Daoy (cell line): ENCODE measurements around the gene UEVLD. TPM values are rescaled to one million over a fixed set of nuclear protein-coding genes. Genes with fewer than 3 reads are reported as not detected.
A peak's percentile ranks its signal among the peaks of the same experiment; 100 is the strongest.

ENCODE experiments used
- DNase-seq: peaks from one replicate; pipeline ENCODE4 v3.0.0-alpha.2; 2015; ENCODE audit warnings: low read depth
- total RNA-seq: library from RNA; depleted of rRNA; stranded (reverse); fragments of >200 nt; shearing (Covaris generic); gene quantifications from 2 replicates; pipeline ENCODE4 v1.2.3, GENCODE V29; 2014

Gene UEVLD
- total RNA-seq, 1 experiment from 2014 or later: 21.9 TPM

- DNase-seq: no peak
These were observed 6.7 kb downstream of the UEVLD start for GRCh38 chr11:18581825-18582224.

- DNase-seq: no peak
These were observed 8.3 kb downstream of the UEVLD start for GRCh38 chr11:18580113-18580766.

- no peak for DNase-seq
These were observed 9.4 kb downstream of the UEVLD start for GRCh38 chr11:18578975-18579598.

- no peak for DNase-seq
These were observed 13.2 kb downstream of the UEVLD start for GRCh38 chr11:18575361-18575760.

GRCh38 chr11:18567081-18567480 lies 21.5 kb downstream of the UEVLD start:
- no peak for DNase-seq

- no peak for DNase-seq
These were observed 22.1 kb downstream of the UEVLD start for GRCh38 chr11:18566406-18566805.

GRCh38 chr11:18564149-18564548 lies 24.4 kb downstream of the UEVLD start:
- no peak for DNase-seq

- DNase-seq: no peak
These were observed 25.3 kb downstream of the UEVLD start for GRCh38 chr11:18563090-18563730.

- no peak for DNase-seq
These were observed 40.5 kb downstream of the UEVLD start for GRCh38 chr11:18548001-18548400.

GRCh38 chr11:18540207-18541009 lies 48.1 kb downstream of the UEVLD start:
- DNase-seq: no peak

- DNase-seq: no peak
These were observed 52.3 kb downstream of the UEVLD start for GRCh38 chr11:18536209-18536608.

GRCh38 chr11:18534245-18534644 lies 54.3 kb downstream of the UEVLD start:
- no peak for DNase-seq

GRCh38 chr11:18533365-18533764 lies 55.2 kb downstream of the UEVLD start:
- DNase-seq: no peak

GRCh38 chr11:18527512-18527911 lies 61.0 kb downstream of the UEVLD start:
- peak; percentile 6 for DNase-seq

- peak; percentile 96 for DNase-seq
These were observed 61.8 kb downstream of the UEVLD start, which contains the start of gene TSG101 for GRCh38 chr11:18526521-18527296. Gene TSG101, minus strand, starts transcription at chr11:18526942. Its CDS starts 126 bp downstream, at chr11:18526816.

- no peak for DNase-seq
These were observed 62.4 kb downstream of the UEVLD start for GRCh38 chr11:18526130-18526520.

- no peak for DNase-seq
These were observed 64.3 kb downstream of the UEVLD start for GRCh38 chr11:18524248-18524647.

- DNase-seq: no peak
These were observed 65.5 kb downstream of the UEVLD start for GRCh38 chr11:18523084-18523483.

- peak; percentile 2 for DNase-seq
These were observed 66.1 kb downstream of the UEVLD start for GRCh38 chr11:18522388-18522787.

GRCh38 chr11:18521122-18521521 lies 67.4 kb downstream of the UEVLD start:
- DNase-seq: no peak

GRCh38 chr11:18502352-18502751 lies 86.2 kb downstream of the UEVLD start:
- DNase-seq: no peak
